Measurements from ENCODE around the gene HOXC5.

DNA sequence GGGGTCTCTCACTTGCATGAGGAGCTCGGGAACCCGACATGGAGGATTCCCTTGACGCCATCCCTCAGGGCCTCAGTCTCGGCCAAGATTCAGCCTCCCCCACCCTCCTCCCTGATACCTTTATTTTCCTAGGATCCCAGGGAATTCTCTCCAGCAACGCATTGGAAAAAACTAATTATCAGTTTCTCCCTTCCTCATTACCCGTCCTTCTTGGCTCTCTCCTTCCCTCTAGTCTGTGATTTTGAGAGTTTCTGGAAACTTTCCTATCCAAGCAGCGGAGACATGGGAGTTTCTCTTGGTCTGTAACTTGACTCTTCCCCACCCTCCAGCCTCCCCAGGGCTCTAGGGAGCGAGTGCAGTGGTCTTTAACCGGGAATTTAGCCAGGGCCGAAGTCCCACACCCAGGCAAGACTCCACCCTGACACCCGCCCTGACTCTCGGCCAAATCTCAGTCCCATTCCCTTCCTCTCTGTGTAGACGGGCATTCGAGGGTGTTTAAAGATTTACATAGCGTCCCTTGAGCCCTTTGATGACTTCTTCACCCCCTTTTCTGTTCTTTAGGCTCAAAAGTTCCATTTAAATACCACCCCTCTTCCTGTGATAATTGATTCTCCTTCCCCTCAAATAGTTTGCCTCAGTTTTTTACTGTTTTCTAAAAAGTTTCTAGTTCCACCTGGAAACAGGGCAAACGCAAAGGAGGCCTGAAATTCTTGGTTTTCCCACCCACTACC, 6.7 kb downstream of the HOXC5 start:
- TF ChIP-seq, protein P1, sequence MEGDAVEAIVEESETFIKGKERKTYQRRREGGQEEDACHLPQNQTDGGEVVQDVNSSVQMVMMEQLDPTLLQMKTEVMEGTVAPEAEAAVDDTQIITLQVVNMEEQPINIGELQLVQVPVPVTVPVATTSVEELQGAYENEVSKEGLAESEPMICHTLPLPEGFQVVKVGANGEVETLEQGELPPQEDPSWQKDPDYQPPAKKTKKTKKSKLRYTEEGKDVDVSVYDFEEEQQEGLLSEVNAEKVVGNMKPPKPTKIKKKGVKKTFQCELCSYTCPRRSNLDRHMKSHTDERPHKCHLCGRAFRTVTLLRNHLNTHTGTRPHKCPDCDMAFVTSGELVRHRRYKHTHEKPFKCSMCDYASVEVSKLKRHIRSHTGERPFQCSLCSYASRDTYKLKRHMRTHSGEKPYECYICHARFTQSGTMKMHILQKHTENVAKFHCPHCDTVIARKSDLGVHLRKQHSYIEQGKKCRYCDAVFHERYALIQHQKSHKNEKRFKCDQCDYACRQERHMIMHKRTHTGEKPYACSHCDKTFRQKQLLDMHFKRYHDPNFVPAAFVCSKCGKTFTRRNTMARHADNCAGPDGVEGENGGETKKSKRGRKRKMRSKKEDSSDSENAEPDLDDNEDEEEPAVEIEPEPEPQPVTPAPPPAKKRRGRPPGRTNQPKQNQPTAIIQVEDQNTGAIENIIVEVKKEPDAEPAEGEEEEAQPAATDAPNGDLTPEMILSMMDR (conservative IDR thresholded peaks at IDR 0.05; ENCODE audit: low read length), result no peak
- TF ChIP-seq EZH2phosphoT487 (IDR thresholded peaks at IDR 0.05; ENCODE audit: borderline replicate concordance, low read depth, low read length), result no peak

Measured in OCI-LY7 (cell line).